HCT116 (cell line): ENCODE data around the gene SOCS7. TPM values are rescaled to one million over a fixed set of nuclear protein-coding genes. Genes with fewer than 3 reads are reported as not detected.

Experiments used
- ATAC-seq: fragments of 200-7000 bp; cut with Tn5 transposase; 2 replicates; pipeline ENCODE4 v1.9.1; 2020; ENCODE audit warnings: mild to moderate bottlenecking, moderate library complexity
- BruUV-seq: library from RNA; stranded (reverse); fragments of 400-500 nt; replicated peaks from 2 replicates; lab custom pipeline; 2021; lab: Mats Ljungman, UMichigan
- CTCF ChIA-PET: fragments of 300-600 bp; sonication (Branson Sonifier 250); formaldehyde crosslinking; loops from one replicate; lab custom pipeline; 2021; ENCODE audit warnings: antibody characterized with exemption; lab: Charles Lee
- POLR2A ChIA-PET: fragments of 300-600, 350-600 bp; sonication (Branson Sonifier 250); formaldehyde crosslinking; loops from one replicate; lab custom pipeline; 2021; ENCODE audit warnings: antibody characterized with exemption; lab: Charles Lee
- RAD21 ChIA-PET, 2 experiments: fragments of 300-600 bp; sonication (Branson Sonifier 250); formaldehyde crosslinking; loops; one replicate each; lab custom pipeline; 2023; ENCODE audit warnings: low total read pairs in 2 of 2; ENCODE audit not compliant: uncharacterized antibody in 2 of 2, unreplicated experiment in 2 of 2, low non-redundant PET in 1 of 2; lab: Charles Lee
- DNase-seq: peaks from one replicate; pipeline ENCODE4 v3.0.0-alpha.2; 2010; ENCODE audit warnings: low read depth, low spot score
- H2AFZ ChIP-seq: fragments of 200-600 bp; shearing (Covaris generic), sonication (generic); 2 replicates; pipeline ENCODE4 v1.6.1; 2017; ENCODE audit warnings: low read depth, mixed run types, mixed read lengths, antibody characterized with exemption, low read length; ENCODE audit not compliant: poor library complexity, severe bottlenecking
- H3K27ac ChIP-seq: 2 replicates; pipeline ENCODE4 v1.5.1; 2012; ENCODE audit warnings: low read depth, low read length
- H3K27me3 ChIP-seq: fragments of 200-600 bp; sonication (generic); 2 replicates; pipeline ENCODE4 v1.6.1; 2016; ENCODE audit warnings: mixed run types, low read length, mixed read lengths; ENCODE audit not compliant: insufficient read depth
- H3K36me3 ChIP-seq, 2 experiments: fragments of 200-500 bp in 1 of 2; fragments of 200-600 bp in 1 of 2; sonication (Bioruptor generic) in 1 of 2; sonication (generic) in 1 of 2; 2 replicates each; pipeline versions ENCODE4 v1.5.1 to v1.6.1; 2014 to 2016; ENCODE audit warnings: low read length in 2 of 2, inconsistent platforms in 1 of 2, mixed read lengths in 1 of 2, mixed run types in 1 of 2; ENCODE audit not compliant: insufficient read depth in 2 of 2, control insufficient read depth in 1 of 2
- H3K4me1 ChIP-seq, 2 experiments: fragments of 200-600 bp in 1 of 2; sonication (generic) in 1 of 2; 2 replicates each; pipeline versions ENCODE4 v1.5.1 to v1.6.1; 2012 to 2017; ENCODE audit warnings: low read length in 2 of 2, inconsistent platforms in 1 of 2, mild to moderate bottlenecking in 1 of 2, mixed read lengths in 1 of 2, mixed run types in 1 of 2, moderate library complexity in 1 of 2; ENCODE audit not compliant: insufficient read depth in 2 of 2, control insufficient read depth in 1 of 2
- H3K4me2 ChIP-seq: fragments of 200-600 bp; sonication (generic); 2 replicates; pipeline ENCODE4 v1.6.1; 2017; ENCODE audit warnings: mixed run types, low read length, mixed read lengths
- H3K4me3 ChIP-seq, 2 experiments: fragments of 200-600 bp in 1 of 2; sonication (generic) in 1 of 2; replicated peaks in 1 of 2; 2 replicates each; pipeline ENCODE4 v1.5.1; 2011 to 2016; ENCODE audit warnings: low read length in 2 of 2, control low read depth in 1 of 2, low read depth in 1 of 2, mild to moderate bottlenecking in 1 of 2, mixed read lengths in 1 of 2, mixed run types in 1 of 2
- H3K79me2 ChIP-seq: fragments of 200-600 bp; sonication (generic); 2 replicates; pipeline ENCODE4 v1.6.1; 2017; ENCODE audit warnings: mild to moderate bottlenecking, mixed run types, low read length, moderate library complexity, mixed read lengths; ENCODE audit not compliant: insufficient read depth
- H3K9ac ChIP-seq: fragments of 200-600 bp; sonication (generic); 2 replicates; pipeline ENCODE4 v1.6.1; 2016; ENCODE audit warnings: low read length, mixed read lengths
- H3K9me2 ChIP-seq: fragments of 200-600 bp; sonication (generic), shearing (Covaris generic); 2 replicates; pipeline ENCODE4 v1.6.1; 2017; ENCODE audit warnings: mixed run types, mild to moderate bottlenecking, moderate library complexity; ENCODE audit not compliant: insufficient read depth
- H3K9me3 ChIP-seq, 2 experiments: fragments of 200-500 bp in 1 of 2; fragments of 200-600 bp in 1 of 2; sonication (Bioruptor generic) in 1 of 2; sonication (generic) in 1 of 2; 2 replicates each; pipeline ENCODE4 v1.6.1; 2014 to 2017; ENCODE audit warnings: low read length in 2 of 2, mixed read lengths in 2 of 2, inconsistent platforms in 1 of 2, low read depth in 1 of 2, mild to moderate bottlenecking in 1 of 2, mixed run types in 1 of 2, moderate library complexity in 1 of 2; ENCODE audit not compliant: control insufficient read depth in 1 of 2, insufficient read depth in 1 of 2
- H4K20me1 ChIP-seq: fragments of 200-600 bp; sonication (generic), shearing (Covaris generic); 2 replicates; pipeline ENCODE4 v1.6.1; 2017; ENCODE audit warnings: mixed run types, mild to moderate bottlenecking, moderate library complexity; ENCODE audit not compliant: insufficient read depth
- CBX3 ChIP-seq: IDR thresholded peaks from 2 replicates; pipeline ENCODE4 v1.6.1; 2012; ENCODE audit warnings: low read depth
- CEBPB ChIP-seq: IDR thresholded peaks from 2 replicates; pipeline ENCODE4 v1.6.1; 2012; ENCODE audit warnings: low read depth
- CTCF ChIP-seq, 3 experiments: fragments of 200-600 bp in 1 of 3; sonication (generic) in 1 of 3; IDR thresholded peaks in 2 of 3; conservative IDR thresholded peaks in 1 of 3; 2 replicates each; pipeline ENCODE4 v1.5.1; 2012 to 2017; ENCODE audit warnings: low read depth in 2 of 3, low read length in 2 of 3, antibody characterized with exemption in 1 of 3, borderline replicate concordance in 1 of 3, control low read depth in 1 of 3, mild to moderate bottlenecking in 1 of 3, mixed read lengths in 1 of 3, mixed run types in 1 of 3, moderate library complexity in 1 of 3; ENCODE audit not compliant: insufficient read depth in 1 of 3
- EGR1 ChIP-seq: IDR thresholded peaks from 2 replicates; pipeline ENCODE4 v1.6.1; 2012; ENCODE audit warnings: low read depth
- EZH2 ChIP-seq: fragments of 200-600 bp; sonication (generic); IDR thresholded peaks from 2 replicates; pipeline ENCODE4 v1.6.1; 2017; ENCODE audit warnings: antibody characterized with exemption, mixed run types
- EZH2phosphoT487 ChIP-seq: fragments of 200-600 bp; IDR thresholded peaks from 2 replicates; pipeline ENCODE4 v1.6.1; 2018; ENCODE audit warnings: antibody characterized with exemption, borderline replicate concordance
- JUND ChIP-seq: IDR thresholded peaks from 2 replicates; pipeline ENCODE4 v1.6.1; 2012
- POLR2A ChIP-seq: IDR thresholded peaks from 2 replicates; pipeline ENCODE4 v1.7.0; 2011; ENCODE audit warnings: borderline replicate concordance; ENCODE audit not compliant: insufficient read depth, insufficient read length; ENCODE audit errors: extremely low read depth
- POLR2AphosphoS5 ChIP-seq: IDR thresholded peaks from 2 replicates; pipeline ENCODE4 v1.6.1; 2011; ENCODE audit warnings: mild to moderate bottlenecking, low read depth, low read length, moderate library complexity
- RAD21 ChIP-seq: IDR thresholded peaks from 2 replicates; pipeline ENCODE4 v1.6.1; 2012; ENCODE audit warnings: low read depth, mild to moderate bottlenecking
- SP1 ChIP-seq: IDR thresholded peaks from 2 replicates; pipeline ENCODE4 v1.6.1; 2012; ENCODE audit warnings: low read depth
- TCF7L2 ChIP-seq: IDR thresholded peaks from 2 replicates; pipeline ENCODE4 v1.7.0; 2011; ENCODE audit warnings: borderline replicate concordance, inconsistent platforms; ENCODE audit not compliant: insufficient read depth, insufficient read length; ENCODE audit errors: extremely low read depth
- YY1 ChIP-seq: IDR thresholded peaks from 2 replicates; pipeline ENCODE4 v1.6.1; 2011; ENCODE audit warnings: low read length, low read depth, moderate library complexity, mild to moderate bottlenecking; ENCODE audit not compliant: insufficient replicate concordance; ENCODE audit errors: extremely low read depth
- ZFX ChIP-seq: fragments of 450-650 bp; IDR thresholded peaks from 2 replicates; pipeline ENCODE4 v1.6.1; 2017
- ZNF274 ChIP-seq: fragments of 200-500 bp; sonication (Bioruptor generic); IDR thresholded peaks from 2 replicates; pipeline ENCODE4 v1.6.1; 2014; ENCODE audit warnings: mild to moderate bottlenecking, low read depth, low read length, inconsistent platforms
- intact Hi-C: fragments of 100-400 bp; cut with micrococcal nuclease; formaldehyde crosslinking; loops from 2 replicates; pipeline ENCODE4 v1.10.0; 2022
- total RNA-seq: library from RNA; stranded (reverse); gene quantifications from one replicate; pipeline ENCODE4 v1.2.1, GENCODE V29; 2021; ENCODE audit not compliant: unreplicated experiment
- TF ChIP-seq, protein P1 (sequence below): IDR thresholded peaks from 2 replicates; pipeline ENCODE4 v1.6.1; 2012
- TF ChIP-seq, protein P2 (sequence below): IDR thresholded peaks from 2 replicates; pipeline ENCODE4 v1.6.1; 2012
- TF ChIP-seq, protein P3 (sequence below): IDR thresholded peaks from 2 replicates; pipeline ENCODE4 v1.6.1; 2012; ENCODE audit warnings: low read depth
- TF ChIP-seq, protein P4 (sequence below): IDR thresholded peaks from 2 replicates; pipeline ENCODE4 v1.6.1; 2011; ENCODE audit warnings: mild to moderate bottlenecking, low read length, moderate library complexity; ENCODE audit not compliant: insufficient replicate concordance; ENCODE audit errors: extremely low read depth

SOCS7 gene
- total RNA-seq, 1 experiment from 2014 or later, result 49.9 TPM

GRCh38 chr17:38401459-38401858 is 49.8 kb downstream of the SOCS7 start:
- DNase-seq (no peak), ATAC-seq (no peak)
- RAD21 ChIA-PET, result interaction anchor here in 1 of 2 experiments (0.6 kb wide), 1 partner anchor 13 kb away, joined by 8 read pairs; no protein-coding TSS in a partner anchor
- Histone ChIP-seq H3K79me2 (no peaks in the 10 kb centered on the region), H4K20me1 (no peaks in the 10 kb centered on the region), H3K4me2 (no peak overlapping the region), H3K27ac (no peak overlapping the region), H3K27me3 (no peaks in the 10 kb centered on the region), H3K4me1 (peaks cover 0 to 5% of the 10 kb centered on the region in 2 experiments; a peak in 1 of 4 replicates), H3K9ac (no peak overlapping the region), H3K9me3 (no peaks in the 10 kb centered on the region), H2AFZ (no peak overlapping the region), H3K4me3 (no peak overlapping the region), H3K36me3 (peaks cover 5 to 15% of the 10 kb centered on the region in 2 experiments; a peak in 3 of 4 replicates), H3K9me2 (no peaks in the 10 kb centered on the region)
- BruUV-seq, result no TSS peak
- TF ChIP-seq, protein P1, sequence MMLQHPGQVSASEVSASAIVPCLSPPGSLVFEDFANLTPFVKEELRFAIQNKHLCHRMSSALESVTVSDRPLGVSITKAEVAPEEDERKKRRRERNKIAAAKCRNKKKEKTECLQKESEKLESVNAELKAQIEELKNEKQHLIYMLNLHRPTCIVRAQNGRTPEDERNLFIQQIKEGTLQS, result no peak
- TF ChIP-seq EGR1 (no peak), YY1 (no peak), ZFX (no peak), CTCF (IDR thresholded peaks at IDR 0.05 in 2 of 3, conservative IDR thresholded peaks at IDR 0.05 in 1 of 3; ENCODE audit: borderline replicate concordance in 1 of 3, insufficient read depth in 1 of 3, low read depth in 2 of 3, low read length in 2 of 3) (no peak), TCF7L2 (no peak), POLR2AphosphoS5 (no peak), JUND (no peak), EZH2phosphoT487 (no peak), EZH2 (no peak), POLR2A (no peak), ZNF274 (no peak), CEBPB (no peak), RAD21 (no peak), SP1 (no peak), CBX3 (no peak)
- TF ChIP-seq, protein P2, sequence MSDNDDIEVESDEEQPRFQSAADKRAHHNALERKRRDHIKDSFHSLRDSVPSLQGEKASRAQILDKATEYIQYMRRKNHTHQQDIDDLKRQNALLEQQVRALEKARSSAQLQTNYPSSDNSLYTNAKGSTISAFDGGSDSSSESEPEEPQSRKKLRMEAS, result no peak
- TF ChIP-seq, protein P3, sequence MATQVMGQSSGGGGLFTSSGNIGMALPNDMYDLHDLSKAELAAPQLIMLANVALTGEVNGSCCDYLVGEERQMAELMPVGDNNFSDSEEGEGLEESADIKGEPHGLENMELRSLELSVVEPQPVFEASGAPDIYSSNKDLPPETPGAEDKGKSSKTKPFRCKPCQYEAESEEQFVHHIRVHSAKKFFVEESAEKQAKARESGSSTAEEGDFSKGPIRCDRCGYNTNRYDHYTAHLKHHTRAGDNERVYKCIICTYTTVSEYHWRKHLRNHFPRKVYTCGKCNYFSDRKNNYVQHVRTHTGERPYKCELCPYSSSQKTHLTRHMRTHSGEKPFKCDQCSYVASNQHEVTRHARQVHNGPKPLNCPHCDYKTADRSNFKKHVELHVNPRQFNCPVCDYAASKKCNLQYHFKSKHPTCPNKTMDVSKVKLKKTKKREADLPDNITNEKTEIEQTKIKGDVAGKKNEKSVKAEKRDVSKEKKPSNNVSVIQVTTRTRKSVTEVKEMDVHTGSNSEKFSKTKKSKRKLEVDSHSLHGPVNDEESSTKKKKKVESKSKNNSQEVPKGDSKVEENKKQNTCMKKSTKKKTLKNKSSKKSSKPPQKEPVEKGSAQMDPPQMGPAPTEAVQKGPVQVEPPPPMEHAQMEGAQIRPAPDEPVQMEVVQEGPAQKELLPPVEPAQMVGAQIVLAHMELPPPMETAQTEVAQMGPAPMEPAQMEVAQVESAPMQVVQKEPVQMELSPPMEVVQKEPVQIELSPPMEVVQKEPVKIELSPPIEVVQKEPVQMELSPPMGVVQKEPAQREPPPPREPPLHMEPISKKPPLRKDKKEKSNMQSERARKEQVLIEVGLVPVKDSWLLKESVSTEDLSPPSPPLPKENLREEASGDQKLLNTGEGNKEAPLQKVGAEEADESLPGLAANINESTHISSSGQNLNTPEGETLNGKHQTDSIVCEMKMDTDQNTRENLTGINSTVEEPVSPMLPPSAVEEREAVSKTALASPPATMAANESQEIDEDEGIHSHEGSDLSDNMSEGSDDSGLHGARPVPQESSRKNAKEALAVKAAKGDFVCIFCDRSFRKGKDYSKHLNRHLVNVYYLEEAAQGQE, result no peak
- TF ChIP-seq, protein P4, sequence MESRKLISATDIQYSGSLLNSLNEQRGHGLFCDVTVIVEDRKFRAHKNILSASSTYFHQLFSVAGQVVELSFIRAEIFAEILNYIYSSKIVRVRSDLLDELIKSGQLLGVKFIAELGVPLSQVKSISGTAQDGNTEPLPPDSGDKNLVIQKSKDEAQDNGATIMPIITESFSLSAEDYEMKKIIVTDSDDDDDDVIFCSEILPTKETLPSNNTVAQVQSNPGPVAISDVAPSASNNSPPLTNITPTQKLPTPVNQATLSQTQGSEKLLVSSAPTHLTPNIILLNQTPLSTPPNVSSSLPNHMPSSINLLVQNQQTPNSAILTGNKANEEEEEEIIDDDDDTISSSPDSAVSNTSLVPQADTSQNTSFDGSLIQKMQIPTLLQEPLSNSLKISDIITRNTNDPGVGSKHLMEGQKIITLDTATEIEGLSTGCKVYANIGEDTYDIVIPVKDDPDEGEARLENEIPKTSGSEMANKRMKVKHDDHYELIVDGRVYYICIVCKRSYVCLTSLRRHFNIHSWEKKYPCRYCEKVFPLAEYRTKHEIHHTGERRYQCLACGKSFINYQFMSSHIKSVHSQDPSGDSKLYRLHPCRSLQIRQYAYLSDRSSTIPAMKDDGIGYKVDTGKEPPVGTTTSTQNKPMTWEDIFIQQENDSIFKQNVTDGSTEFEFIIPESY, result no peak
- CTCF ChIA-PET, result interaction anchor here (3.5 kb wide), 1 partner anchor 52 kb away, joined by 15 read pairs; no protein-coding TSS in a partner anchor
- POLR2A ChIA-PET, result no interaction called here
- intact Hi-C loops, result no loop called here
